Activated CD4-positive, CD25-positive, alpha-beta regulatory T cell (primary cell): ENCODE measurements around the gene ITFG2.
"Not testable (repeated sequence)": the region's sequence is repeated elsewhere in the genome, so short reads cannot be mapped to it uniquely, and the experiment has no call there.

ENCODE experiments used
- DNase-seq, 4 experiments: peaks; one replicate each; lab custom pipeline; 2025; lab: John Stamatoyannopoulos, UW

Gene ITFG2

GRCh38 chr12:2812290-2813213, at the start of gene ITFG2:
TSS of gene ITFG2 (plus strand) at chr12:2812668. CDS start at chr12:2812761, 93 bp downstream.
- peak; percentile 79 to 94 (median 90) for DNase-seq

GRCh38 chr12:2764398-2764797, 48.1 kb upstream of the ITFG2 start:
- no peak for DNase-seq

DNA sequence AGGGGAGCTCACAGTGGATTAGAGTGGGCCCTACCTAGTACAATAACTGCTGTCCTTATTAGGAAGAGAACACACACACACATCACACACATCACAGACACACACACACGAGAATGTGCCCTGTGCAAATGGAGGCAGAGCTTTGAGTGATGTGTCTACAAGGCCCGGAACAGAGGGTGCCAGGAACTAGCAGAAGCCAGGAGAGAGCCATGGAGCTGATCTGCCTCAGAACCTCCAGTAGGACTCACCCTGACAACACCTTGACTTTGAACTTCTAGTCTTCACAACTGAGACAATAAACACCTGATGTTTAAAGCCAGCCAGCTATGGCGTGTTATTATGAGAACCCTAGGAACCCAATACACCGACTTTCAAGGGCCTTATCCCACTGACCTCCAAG, 47.4 kb upstream of the ITFG2 start:
- DNase-seq: no peak

DNA sequence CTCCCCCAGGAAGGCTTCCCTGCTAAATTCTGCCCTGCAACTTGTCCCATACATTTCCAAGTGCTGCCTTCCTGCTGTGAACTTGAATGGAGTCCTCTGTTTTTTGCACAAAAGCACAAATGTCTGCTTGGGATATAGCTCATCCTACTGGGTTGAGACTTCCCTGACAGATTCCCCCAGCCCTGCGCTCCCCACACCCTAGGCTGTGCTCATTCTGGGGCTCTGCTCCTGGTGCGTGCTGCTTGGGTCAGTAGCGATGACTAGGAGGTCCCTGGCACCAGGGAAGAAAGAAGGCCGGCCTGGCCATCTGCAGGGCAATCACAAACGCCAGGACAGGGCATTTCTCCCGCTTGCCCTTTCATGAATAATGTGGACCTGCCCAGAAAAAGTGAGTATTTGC, 46.9 kb upstream of the ITFG2 start:
- no peak for DNase-seq

GRCh38 chr12:2768224-2768961, 44.1 kb upstream of the ITFG2 start:
- no peak for DNase-seq

- DNase-seq: no peak
Measured at GRCh38 chr12:2769866-2770533, 42.5 kb upstream of the ITFG2 start.

DNA sequence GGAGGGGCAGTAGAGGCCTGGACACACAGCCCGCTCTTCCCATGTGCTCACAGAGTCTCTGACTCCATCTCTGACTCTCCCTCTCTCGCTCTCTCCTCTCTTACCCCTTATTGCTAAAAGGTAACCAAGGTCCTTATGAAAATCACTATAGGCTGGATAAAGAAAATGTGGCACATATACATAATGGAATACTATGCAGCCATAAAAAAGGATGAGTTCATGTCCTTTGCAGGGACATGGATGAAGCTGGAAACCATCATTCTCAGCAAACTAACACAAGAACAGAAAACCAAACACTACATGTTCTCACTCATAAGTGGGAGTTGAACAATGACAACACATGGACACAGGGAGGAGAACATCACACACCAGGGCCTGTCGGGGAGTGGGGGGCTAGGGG, 41.9 kb upstream of the ITFG2 start:
- DNase-seq: not testable (repeated sequence)

DNA sequence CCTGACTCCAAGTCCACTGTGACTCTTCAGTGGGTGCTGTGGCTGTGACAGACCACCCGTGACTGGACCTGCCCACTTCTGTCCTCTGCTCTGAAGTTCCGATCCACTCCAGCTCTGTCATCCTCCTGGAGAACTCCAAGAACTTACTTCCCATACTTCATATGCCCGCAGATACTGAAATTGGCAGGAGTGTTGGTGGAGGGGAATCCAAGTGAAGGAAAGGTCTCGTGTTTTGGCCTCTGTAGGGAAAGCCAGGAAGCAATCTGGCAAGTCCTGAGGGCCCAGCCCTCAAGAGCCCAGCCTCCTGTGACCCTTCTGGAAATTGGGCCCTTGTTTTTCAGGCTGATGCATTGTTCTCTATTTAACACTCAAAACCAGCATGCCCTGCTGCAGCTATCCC, 40.1 kb upstream of the ITFG2 start:
- no peak for DNase-seq

DNA sequence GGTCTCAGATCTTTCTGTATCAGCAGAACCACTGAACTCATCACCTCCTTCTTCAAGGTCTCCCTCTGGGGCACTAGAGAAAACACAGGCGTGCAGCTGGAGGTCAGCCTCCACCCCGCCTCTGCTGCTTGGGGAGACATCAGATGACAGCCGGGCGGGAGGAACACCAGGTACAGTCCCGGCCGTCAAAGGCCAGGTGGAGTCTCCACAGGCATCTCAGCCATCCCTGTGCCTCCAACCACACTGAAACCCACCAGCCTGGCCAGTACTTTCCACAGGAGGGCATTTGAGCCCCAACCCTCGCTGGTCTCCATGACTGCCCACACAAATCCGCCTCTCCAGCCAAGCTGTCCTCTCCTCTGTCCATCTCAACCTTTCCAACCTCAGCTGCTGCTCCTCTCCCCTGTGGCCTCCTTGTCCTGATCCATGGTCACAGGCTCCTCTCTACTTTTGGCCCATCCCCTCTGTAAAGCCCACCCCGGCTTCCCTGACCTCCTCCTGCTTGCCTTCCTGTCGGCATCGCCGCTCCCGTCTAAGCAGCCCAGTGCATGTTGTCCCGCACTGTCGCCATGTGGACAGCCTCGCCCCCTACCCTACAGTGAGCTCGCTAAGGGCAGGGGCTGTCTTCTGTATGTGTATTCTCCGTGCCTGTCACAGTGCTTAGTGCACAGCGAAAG, 39.1 kb upstream of the ITFG2 start:
- DNase-seq: no peak

DNA sequence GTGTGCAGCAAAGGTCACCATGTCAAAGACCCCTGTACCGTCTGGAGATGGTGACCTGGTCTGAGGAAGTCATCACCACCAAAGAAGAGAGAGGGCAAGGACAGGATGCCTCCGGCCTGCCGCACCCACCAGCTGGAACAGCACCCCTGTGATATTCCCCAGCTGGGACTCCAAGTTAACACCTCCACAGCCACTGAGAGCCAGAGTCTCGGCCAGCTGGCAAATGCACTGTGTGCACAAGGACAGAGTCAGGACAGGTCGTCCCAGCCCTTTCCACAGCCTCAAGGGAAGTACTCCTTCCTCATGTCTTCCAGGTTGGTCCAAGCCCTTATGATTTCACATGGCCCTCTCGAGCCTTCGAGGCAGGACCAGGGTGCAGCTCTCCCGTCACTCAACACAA, 37.0 kb upstream of the ITFG2 start:
- no peak for DNase-seq

DNA sequence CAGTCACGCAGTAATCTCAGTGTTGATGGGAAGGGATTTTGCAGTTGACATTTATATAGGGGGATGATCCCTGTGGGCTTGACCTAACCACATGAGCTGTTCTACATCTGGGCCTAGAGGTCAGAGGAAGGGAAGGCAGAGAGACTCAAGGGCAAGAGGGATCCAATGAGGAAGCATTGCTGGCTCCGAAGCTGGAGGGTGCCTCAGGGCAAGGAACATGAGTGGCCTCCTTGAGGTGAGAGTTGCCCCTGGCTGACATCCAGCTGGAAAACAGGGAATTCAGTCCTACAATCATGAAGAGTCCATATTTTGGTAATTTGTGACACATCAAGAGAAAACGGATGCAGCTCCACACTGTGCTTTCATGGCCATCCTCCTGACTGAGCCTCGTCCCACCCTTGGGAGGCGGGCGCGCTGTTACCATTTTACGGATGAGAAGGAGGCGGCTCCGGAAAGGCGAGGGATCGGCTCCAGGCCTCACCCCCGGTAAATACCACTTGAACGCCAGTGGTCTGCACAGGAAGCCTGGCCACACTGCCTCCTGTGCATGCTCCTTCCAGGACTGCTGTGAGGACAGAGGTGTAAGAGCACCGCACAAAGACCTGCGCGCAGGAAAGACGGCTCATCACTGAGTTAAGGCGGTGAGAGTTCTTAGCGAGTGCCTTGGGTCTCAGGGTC, 36.2 kb upstream of the ITFG2 start:
- no peak for DNase-seq

GRCh38 chr12:2779281-2779680, 33.2 kb upstream of the ITFG2 start:
- no peak for DNase-seq

GRCh38 chr12:2783936-2784600, 28.4 kb upstream of the ITFG2 start:
- DNase-seq: peak in 2 of 4 experiments; percentile 9 to 13

- DNase-seq: no peak
Measured at GRCh38 chr12:2785017-2785416, 27.5 kb upstream of the ITFG2 start.

DNA sequence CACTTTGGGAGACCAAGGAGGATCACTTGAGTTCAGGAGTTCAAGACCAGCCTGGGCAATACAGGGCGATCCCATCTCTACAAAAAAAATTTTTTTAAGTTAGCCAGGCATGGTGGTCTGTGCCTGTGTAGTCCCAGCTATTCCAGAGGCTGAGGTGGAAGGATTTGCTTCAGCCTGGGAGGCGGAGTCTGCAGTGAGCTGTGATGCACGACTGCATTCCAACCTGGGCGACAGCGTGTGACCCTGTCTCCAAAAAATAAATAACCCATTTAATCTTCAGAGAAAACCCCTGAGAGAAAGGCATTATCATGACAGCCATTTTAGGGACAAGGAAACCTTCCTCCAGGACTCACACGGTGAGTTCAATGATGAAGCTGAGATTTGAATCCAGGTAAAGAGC, 21.4 kb upstream of the ITFG2 start:
- no peak for DNase-seq

- DNase-seq: no peak
Measured at GRCh38 chr12:2792671-2793500, 19.6 kb upstream of the ITFG2 start.

- DNase-seq: no peak
Measured at GRCh38 chr12:2793561-2793960, 18.9 kb upstream of the ITFG2 start.

- DNase-seq: no peak
Measured at GRCh38 chr12:2794191-2794735, 18.2 kb upstream of the ITFG2 start.

- DNase-seq: peak; percentile 65 to 80 (median 80)
Measured at GRCh38 chr12:2794736-2795289, 17.7 kb upstream of the ITFG2 start, which contains the start of gene FKBP4. TSS of gene FKBP4 (plus strand) at chr12:2794970. CDS start at chr12:2795140, 170 bp downstream.
